ENCODE results near the gene RNF130. TPM values are rescaled to one million over a fixed set of nuclear protein-coding genes. Genes with fewer than 3 reads are reported as not detected.

Gene RNF130
- total RNA-seq, 1 experiment from 2014 or later, result 58.5 TPM

DNA sequence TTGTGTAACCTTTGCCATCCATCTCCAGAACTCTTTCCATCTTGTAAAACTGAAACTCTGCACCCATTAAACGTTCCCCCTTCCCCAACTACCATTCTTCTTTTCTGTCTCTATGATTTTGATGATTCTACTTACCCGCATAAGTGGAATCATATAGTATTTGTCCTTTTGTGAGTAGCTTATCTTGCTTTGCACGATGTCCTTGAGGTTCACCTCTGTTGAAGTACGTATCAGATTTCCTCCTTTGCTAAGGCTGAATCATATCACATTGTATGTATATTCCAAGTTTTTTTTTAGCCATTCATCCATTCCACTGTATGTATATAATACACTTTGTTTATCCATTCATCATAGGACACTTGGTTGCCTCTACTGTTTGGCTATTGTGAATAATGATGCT lies 2.9 kb upstream of the RNF130 start:
- CTCF ChIA-PET, result interaction anchor here (0.5 kb wide), 1 partner anchor 318 kb away, joined by 4 read pairs; no protein-coding TSS in a partner anchor
- no peak for ATAC-seq
- peaks cover 47% of the 10 kb centered on the region for H3K27me3 Mint-ChIP-seq (ENCODE audit: low read depth)

DNA sequence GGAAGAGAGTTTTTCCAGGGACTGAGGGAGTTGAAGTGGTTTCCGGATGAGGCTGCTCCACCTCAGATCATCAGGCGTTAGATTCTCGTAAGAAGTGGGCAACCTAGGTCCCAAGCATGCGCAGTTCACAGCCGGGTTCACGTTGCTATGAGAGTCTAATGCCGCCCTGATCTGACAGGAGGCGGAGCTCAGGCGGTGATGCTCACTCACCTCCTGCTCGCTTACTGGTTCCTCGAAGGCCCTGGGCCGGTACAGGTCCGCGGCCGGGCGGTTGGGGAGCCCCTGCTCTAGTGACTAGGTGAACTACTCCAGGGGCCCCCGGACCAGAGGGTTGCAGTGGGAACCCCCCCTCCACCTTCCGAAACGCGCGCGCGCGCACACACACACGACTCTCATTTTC lies 997 bp upstream of the RNF130 start:
- Mint-ChIP-seq H3K4me3 (peak overlapping the region; percentile 32; the same call in 1 of the 2 replicates), H3K36me3 (peaks cover 13% of the 10 kb centered on the region), H3K27me3 (ENCODE audit: low read depth) (peaks cover 40% of the 10 kb centered on the region), H3K9me3 (peaks cover 13% of the 10 kb centered on the region), H3K27ac (no peak overlapping the region), H3K4me1 (peaks cover 35% of the 10 kb centered on the region)
- POLR2A ChIA-PET, result no interaction called here
- ATAC-seq (no peak), DNase-seq (ENCODE audit: low spot score) (no peak)
- CTCF ChIA-PET, result no interaction called here
- TF ChIP-seq ATF1 (CRISPR knock-in tag; IDR thresholded peaks at IDR 0.05) (no peak), NR2C2 (CRISPR knock-in tag; IDR thresholded peaks at IDR 0.05) (no peak), ESRRA (CRISPR knock-in tag; IDR thresholded peaks at IDR 0.05; ENCODE audit: borderline replicate concordance) (no peak), FOXP1 (CRISPR knock-in tag; IDR thresholded peaks at IDR 0.05; ENCODE audit: borderline replicate concordance) (no peak), JAZF1 (CRISPR knock-in tag; IDR thresholded peaks at IDR 0.05) (no peak), ZNF423 (CRISPR knock-in tag; IDR thresholded peaks at IDR 0.05) (no peak)
- TF ChIP-seq, protein P1, sequence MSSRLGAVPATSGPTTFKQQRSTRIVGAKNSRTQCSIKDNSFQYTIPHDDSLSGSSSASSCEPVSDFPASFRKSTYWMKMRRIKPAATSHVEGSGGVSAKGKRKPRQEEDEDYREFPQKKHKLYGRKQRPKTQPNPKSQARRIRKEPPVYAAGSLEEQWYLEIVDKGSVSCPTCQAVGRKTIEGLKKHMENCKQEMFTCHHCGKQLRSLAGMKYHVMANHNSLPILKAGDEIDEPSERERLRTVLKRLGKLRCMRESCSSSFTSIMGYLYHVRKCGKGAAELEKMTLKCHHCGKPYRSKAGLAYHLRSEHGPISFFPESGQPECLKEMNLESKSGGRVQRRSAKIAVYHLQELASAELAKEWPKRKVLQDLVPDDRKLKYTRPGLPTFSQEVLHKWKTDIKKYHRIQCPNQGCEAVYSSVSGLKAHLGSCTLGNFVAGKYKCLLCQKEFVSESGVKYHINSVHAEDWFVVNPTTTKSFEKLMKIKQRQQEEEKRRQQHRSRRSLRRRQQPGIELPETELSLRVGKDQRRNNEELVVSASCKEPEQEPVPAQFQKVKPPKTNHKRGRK (CRISPR knock-in tag; IDR thresholded peaks at IDR 0.05; ENCODE audit: borderline replicate concordance), result no peak
- TF ChIP-seq, protein P2, sequence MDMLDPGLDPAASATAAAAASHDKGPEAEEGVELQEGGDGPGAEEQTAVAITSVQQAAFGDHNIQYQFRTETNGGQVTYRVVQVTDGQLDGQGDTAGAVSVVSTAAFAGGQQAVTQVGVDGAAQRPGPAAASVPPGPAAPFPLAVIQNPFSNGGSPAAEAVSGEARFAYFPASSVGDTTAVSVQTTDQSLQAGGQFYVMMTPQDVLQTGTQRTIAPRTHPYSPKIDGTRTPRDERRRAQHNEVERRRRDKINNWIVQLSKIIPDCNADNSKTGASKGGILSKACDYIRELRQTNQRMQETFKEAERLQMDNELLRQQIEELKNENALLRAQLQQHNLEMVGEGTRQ (CRISPR knock-in tag; IDR thresholded peaks at IDR 0.05), result no peak
- TF ChIP-seq, protein P3, sequence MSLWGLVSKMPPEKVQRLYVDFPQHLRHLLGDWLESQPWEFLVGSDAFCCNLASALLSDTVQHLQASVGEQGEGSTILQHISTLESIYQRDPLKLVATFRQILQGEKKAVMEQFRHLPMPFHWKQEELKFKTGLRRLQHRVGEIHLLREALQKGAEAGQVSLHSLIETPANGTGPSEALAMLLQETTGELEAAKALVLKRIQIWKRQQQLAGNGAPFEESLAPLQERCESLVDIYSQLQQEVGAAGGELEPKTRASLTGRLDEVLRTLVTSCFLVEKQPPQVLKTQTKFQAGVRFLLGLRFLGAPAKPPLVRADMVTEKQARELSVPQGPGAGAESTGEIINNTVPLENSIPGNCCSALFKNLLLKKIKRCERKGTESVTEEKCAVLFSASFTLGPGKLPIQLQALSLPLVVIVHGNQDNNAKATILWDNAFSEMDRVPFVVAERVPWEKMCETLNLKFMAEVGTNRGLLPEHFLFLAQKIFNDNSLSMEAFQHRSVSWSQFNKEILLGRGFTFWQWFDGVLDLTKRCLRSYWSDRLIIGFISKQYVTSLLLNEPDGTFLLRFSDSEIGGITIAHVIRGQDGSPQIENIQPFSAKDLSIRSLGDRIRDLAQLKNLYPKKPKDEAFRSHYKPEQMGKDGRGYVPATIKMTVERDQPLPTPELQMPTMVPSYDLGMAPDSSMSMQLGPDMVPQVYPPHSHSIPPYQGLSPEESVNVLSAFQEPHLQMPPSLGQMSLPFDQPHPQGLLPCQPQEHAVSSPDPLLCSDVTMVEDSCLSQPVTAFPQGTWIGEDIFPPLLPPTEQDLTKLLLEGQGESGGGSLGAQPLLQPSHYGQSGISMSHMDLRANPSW (CRISPR knock-in tag; conservative IDR thresholded peaks at IDR 0.05; ENCODE audit: low read depth), result no peak
- TF ChIP-seq, protein P4, sequence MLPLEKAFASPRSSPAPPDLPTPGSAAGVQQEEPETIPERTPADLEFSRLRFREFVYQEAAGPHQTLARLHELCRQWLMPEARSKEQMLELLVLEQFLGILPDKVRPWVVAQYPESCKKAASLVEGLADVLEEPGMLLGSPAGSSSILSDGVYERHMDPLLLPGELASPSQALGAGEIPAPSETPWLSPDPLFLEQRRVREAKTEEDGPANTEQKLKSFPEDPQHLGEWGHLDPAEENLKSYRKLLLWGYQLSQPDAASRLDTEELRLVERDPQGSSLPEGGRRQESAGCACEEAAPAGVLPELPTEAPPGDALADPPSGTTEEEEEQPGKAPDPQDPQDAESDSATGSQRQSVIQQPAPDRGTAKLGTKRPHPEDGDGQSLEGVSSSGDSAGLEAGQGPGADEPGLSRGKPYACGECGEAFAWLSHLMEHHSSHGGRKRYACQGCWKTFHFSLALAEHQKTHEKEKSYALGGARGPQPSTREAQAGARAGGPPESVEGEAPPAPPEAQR (CRISPR knock-in tag; IDR thresholded peaks at IDR 0.05), result no peak
- TF ChIP-seq, protein P5, sequence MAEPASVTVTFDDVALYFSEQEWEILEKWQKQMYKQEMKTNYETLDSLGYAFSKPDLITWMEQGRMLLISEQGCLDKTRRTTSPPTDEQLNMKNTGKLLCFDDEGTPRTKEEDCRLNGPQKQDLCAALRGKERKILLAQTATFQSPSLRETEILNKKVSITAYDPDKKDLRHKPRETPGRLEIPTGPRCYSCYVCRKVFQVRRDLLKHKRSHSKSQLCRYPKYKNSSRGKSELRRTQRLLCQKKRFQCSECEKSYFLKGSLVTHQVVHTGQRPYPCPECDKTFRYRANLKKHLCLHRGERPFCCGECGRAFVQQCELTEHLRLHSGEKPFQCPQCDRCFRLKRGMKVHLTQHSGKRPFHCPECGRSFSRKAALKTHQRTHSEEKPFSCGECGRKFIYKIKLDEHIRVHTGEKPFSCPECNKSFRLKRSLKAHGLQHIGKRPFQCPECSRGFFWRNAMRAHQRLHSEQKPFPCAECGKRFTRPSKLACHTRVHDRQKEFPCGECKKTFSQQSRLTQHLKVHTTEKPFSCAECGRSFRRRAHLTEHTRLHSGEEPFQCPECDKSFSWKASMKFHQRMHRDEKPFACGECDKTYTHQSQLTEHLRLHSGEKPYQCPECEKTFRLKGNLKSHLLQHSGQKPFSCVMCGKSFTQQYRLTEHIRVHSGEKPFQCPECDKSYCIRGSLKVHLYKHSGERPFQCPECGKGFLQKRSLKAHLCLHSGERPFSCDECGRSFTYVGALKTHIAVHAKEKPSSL (CRISPR knock-in tag; conservative IDR thresholded peaks at IDR 0.05), result no peak

More for the DNA sequence above, 2.9 kb upstream of the RNF130 start:
- TF ChIP-seq EMX1 (CRISPR knock-in tag; IDR thresholded peaks at IDR 0.05) (no peak), CBFB (CRISPR knock-in tag; IDR thresholded peaks at IDR 0.05; ENCODE audit: low read depth) (no peak), NFATC4 (CRISPR knock-in tag; IDR thresholded peaks at IDR 0.05) (no peak), GABPB1 (CRISPR knock-in tag; IDR thresholded peaks at IDR 0.05) (no peak)
- TF ChIP-seq, protein P6, sequence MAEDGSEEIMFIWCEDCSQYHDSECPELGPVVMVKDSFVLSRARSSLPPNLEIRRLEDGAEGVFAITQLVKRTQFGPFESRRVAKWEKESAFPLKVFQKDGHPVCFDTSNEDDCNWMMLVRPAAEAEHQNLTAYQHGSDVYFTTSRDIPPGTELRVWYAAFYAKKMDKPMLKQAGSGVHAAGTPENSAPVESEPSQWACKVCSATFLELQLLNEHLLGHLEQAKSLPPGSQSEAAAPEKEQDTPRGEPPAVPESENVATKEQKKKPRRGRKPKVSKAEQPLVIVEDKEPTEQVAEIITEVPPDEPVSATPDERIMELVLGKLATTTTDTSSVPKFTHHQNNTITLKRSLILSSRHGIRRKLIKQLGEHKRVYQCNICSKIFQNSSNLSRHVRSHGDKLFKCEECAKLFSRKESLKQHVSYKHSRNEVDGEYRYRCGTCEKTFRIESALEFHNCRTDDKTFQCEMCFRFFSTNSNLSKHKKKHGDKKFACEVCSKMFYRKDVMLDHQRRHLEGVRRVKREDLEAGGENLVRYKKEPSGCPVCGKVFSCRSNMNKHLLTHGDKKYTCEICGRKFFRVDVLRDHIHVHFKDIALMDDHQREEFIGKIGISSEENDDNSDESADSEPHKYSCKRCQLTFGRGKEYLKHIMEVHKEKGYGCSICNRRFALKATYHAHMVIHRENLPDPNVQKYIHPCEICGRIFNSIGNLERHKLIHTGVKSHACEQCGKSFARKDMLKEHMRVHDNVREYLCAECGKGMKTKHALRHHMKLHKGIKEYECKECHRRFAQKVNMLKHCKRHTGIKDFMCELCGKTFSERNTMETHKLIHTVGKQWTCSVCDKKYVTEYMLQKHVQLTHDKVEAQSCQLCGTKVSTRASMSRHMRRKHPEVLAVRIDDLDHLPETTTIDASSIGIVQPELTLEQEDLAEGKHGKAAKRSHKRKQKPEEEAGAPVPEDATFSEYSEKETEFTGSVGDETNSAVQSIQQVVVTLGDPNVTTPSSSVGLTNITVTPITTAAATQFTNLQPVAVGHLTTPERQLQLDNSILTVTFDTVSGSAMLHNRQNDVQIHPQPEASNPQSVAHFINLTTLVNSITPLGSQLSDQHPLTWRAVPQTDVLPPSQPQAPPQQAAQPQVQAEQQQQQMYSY (CRISPR knock-in tag; IDR thresholded peaks at IDR 0.05), result no peak
- TF ChIP-seq, protein P5 (CRISPR knock-in tag; conservative IDR thresholded peaks at IDR 0.05), result no peak
- TF ChIP-seq, protein P7, sequence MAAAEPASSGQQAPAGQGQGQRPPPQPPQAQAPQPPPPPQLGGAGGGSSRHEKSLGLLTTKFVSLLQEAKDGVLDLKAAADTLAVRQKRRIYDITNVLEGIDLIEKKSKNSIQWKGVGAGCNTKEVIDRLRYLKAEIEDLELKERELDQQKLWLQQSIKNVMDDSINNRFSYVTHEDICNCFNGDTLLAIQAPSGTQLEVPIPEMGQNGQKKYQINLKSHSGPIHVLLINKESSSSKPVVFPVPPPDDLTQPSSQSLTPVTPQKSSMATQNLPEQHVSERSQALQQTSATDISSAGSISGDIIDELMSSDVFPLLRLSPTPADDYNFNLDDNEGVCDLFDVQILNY (CRISPR knock-in tag; IDR thresholded peaks at IDR 0.05), result no peak
- no peak overlapping the region for H3K4me3 Mint-ChIP-seq
- peaks cover 28% of the 10 kb centered on the region for H3K9me3 Mint-ChIP-seq
- H3K4me1 Mint-ChIP-seq, result peaks cover 16% of the 10 kb centered on the region
- H3K27ac Mint-ChIP-seq, result no peak overlapping the region
- DNase-seq (ENCODE audit: low spot score), result no peak
- H3K36me3 Mint-ChIP-seq, result peaks cover 25% of the 10 kb centered on the region
- POLR2A ChIA-PET, result no interaction called here
